Fibroblast of mammary gland (primary cell): ENCODE data around the gene MRPL3.

ENCODE experiments used
- DNase-seq: peaks from one replicate; pipeline ENCODE4 v3.0.0-alpha.2; 2010; ENCODE audit warnings: low read depth
- H3K4me3 ChIP-seq: 2 replicates; pipeline ENCODE4 v1.5.1; 2011; ENCODE audit warnings: low read depth, mild to moderate bottlenecking, low read length, moderate library complexity; ENCODE audit not compliant: control insufficient read depth
- TF ChIP-seq, protein P1 (sequence below): conservative IDR thresholded peaks from 2 replicates; pipeline ENCODE4 v1.5.1; 2011; ENCODE audit warnings: low read depth, low read length, inconsistent platforms; ENCODE audit not compliant: control insufficient read depth, insufficient read depth

The MRPL3 gene

GRCh38 chr3:131544557-131544956, 41.8 kb upstream of the MRPL3 start:
- TF ChIP-seq, protein P1, sequence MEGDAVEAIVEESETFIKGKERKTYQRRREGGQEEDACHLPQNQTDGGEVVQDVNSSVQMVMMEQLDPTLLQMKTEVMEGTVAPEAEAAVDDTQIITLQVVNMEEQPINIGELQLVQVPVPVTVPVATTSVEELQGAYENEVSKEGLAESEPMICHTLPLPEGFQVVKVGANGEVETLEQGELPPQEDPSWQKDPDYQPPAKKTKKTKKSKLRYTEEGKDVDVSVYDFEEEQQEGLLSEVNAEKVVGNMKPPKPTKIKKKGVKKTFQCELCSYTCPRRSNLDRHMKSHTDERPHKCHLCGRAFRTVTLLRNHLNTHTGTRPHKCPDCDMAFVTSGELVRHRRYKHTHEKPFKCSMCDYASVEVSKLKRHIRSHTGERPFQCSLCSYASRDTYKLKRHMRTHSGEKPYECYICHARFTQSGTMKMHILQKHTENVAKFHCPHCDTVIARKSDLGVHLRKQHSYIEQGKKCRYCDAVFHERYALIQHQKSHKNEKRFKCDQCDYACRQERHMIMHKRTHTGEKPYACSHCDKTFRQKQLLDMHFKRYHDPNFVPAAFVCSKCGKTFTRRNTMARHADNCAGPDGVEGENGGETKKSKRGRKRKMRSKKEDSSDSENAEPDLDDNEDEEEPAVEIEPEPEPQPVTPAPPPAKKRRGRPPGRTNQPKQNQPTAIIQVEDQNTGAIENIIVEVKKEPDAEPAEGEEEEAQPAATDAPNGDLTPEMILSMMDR = no peak
- no peak for DNase-seq
- no peak overlapping the region for H3K4me3 ChIP-seq

DNA sequence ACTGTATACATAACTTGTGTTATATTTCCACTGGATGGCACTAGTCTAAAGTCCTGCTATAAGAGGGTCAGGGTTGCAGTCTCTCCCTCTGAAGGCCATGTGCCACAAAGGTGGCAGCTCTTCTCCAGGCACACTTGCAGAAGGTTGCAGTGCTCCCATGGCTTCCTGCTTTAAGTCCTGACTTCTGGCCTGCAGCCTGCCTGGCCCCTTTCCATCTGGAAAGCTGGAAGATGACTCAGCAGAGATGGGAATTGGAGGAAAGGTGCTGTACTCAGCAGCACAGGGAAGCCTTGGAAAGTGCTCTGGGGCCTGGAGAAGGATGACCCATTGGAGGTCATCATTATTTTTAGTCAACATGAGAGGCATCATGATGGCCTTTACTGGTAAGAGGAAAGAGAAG, 40.9 kb upstream of the MRPL3 start:
- no peak overlapping the region for H3K4me3 ChIP-seq
- TF ChIP-seq, protein P1 = no peak
- DNase-seq = peak; percentile 98

- no peak for DNase-seq
- H3K4me3 ChIP-seq = no peak overlapping the region
- TF ChIP-seq, protein P1 = no peak
Measured at GRCh38 chr3:131541288-131541687, 38.5 kb upstream of the MRPL3 start.

DNA sequence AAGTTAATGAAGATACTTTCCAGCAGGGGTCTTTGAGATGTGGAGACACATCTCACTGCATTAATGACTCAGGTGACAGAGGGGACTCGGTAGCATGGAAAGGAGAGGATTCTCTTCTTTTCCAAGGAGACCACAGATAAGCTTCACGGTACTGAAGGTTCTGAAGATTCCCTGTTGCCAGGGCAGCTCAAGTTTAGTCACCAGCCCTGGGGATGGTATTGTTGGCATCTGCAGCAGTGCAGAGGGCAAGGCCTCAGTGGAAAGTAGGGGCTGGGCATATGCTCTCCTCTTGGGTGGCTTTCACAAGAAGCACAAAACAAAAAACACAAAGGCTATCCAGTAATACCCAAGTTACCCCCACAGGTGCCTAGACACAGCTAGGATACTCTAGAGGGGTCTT, 38.0 kb upstream of the MRPL3 start:
- no peak for DNase-seq
- no peak overlapping the region for H3K4me3 ChIP-seq
- TF ChIP-seq, protein P1 = no peak

DNA sequence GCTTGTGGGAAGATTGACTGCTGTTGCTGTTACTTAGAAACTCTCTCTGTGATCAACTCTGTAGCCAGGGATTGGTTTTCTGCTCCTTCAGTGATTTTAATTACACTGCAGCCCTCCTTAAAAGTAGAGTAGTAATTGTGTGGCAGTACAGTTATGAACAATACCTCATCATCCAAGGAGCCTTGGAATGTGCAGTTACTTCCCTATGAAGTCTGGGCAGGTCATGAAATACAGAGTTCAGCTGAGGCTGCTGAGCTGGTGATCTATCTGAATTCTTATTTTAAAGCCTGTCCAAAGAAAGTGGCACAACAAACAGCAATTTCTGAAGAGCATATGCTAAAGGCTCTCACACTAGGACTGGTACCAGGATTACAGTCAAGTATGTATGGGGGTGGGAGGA, 37.4 kb upstream of the MRPL3 start:
- no peak overlapping the region for H3K4me3 ChIP-seq
- DNase-seq = no peak
- TF ChIP-seq, protein P1 = no peak

GRCh38 chr3:131538968-131539367, 36.2 kb upstream of the MRPL3 start:
- TF ChIP-seq, protein P1 = no peak
- no peak overlapping the region for H3K4me3 ChIP-seq
- no peak for DNase-seq

GRCh38 chr3:131537531-131537930, 34.8 kb upstream of the MRPL3 start:
- H3K4me3 ChIP-seq = no peak overlapping the region
- no peak for DNase-seq
- TF ChIP-seq, protein P1 = no peak
